Fibroblast of lung (primary cell): Measurements from ENCODE around the gene HCLS1.

Experiments used
- EZH2 ChIP-seq: IDR thresholded peaks from 2 replicates; pipeline ENCODE4 v1.5.1; 2012; ENCODE audit warnings: low read length, control low read depth, mild to moderate bottlenecking; ENCODE audit errors: missing control alignments
- TF ChIP-seq, protein P1 (sequence below), 2 donors: IDR thresholded peaks in 1 of 2; conservative IDR thresholded peaks in 1 of 2; 1 replicate in 1 of 2; 2 replicates in 1 of 2; pipeline ENCODE4 v1.5.1; 2011 to 2012; ENCODE audit warnings: low read length in 2 of 2, control low read depth in 1 of 2, inconsistent platforms in 1 of 2, low read depth in 1 of 2, mild to moderate bottlenecking in 1 of 2

DNA sequence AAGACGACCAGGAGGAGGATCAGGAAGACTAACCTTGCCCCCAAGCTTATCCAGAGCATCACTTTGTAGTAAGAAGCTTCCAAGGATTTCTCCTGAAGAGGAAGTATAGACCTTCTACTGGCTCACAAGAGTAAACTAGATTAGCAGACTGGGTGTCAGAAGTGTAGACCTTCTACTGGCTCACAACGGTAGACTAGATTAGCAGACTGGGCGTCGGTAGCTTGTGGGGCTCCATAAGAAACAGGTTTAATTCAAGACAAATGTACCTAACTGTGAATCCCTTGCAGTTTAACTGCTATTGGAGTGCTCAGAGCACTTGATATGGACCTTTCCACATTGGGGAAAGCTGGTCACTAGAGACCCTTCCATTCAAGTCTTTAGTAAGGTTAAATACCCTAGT, 54.6 kb downstream of the HCLS1 start:
- TF ChIP-seq, protein P1, sequence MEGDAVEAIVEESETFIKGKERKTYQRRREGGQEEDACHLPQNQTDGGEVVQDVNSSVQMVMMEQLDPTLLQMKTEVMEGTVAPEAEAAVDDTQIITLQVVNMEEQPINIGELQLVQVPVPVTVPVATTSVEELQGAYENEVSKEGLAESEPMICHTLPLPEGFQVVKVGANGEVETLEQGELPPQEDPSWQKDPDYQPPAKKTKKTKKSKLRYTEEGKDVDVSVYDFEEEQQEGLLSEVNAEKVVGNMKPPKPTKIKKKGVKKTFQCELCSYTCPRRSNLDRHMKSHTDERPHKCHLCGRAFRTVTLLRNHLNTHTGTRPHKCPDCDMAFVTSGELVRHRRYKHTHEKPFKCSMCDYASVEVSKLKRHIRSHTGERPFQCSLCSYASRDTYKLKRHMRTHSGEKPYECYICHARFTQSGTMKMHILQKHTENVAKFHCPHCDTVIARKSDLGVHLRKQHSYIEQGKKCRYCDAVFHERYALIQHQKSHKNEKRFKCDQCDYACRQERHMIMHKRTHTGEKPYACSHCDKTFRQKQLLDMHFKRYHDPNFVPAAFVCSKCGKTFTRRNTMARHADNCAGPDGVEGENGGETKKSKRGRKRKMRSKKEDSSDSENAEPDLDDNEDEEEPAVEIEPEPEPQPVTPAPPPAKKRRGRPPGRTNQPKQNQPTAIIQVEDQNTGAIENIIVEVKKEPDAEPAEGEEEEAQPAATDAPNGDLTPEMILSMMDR (conservative IDR thresholded peaks at IDR 0.05 in 1 of 2, IDR thresholded peaks at IDR 0.05 in 1 of 2; ENCODE audit: low read depth in 1 of 2, low read length in 2 of 2) = no peak
- TF ChIP-seq EZH2 = no peak
